Endothelial cell of umbilical vein (primary cell): ENCODE measurements around the gene CPED1. TPM values are rescaled to one million over a fixed set of nuclear protein-coding genes. Genes with fewer than 3 reads are reported as not detected.

ENCODE experiments used
- BruUV-seq: library from RNA; stranded (reverse); fragments of 400-500 nt; replicated peaks from 2 replicates; lab custom pipeline; 2021; lab: Mats Ljungman, UMichigan
- CTCF ChIA-PET: fragments of 300-600, 350-600 bp; sonication (Branson Sonifier 250); formaldehyde crosslinking; loops from one replicate; lab custom pipeline; 2021; ENCODE audit warnings: antibody characterized with exemption, inconsistent platforms; lab: Charles Lee
- POLR2A ChIA-PET: fragments of 300-600, 350-600 bp; sonication (Branson Sonifier 250); formaldehyde crosslinking; loops from one replicate; lab custom pipeline; 2021; ENCODE audit warnings: antibody characterized with exemption, inconsistent platforms; lab: Charles Lee
- DNase-seq: peaks from one replicate; pipeline ENCODE4 v3.0.0-alpha.2; 2011; ENCODE audit warnings: low read depth, low spot score
- FAIRE-seq: peaks from 2 replicates; lab custom pipeline; 2011; peaks lifted over from hg19 to GRCh38; lab: Jason Lieb, UNC
- H2AFZ ChIP-seq: 2 replicates; pipeline ENCODE4 v1.6.0; 2012; ENCODE audit warnings: low read depth, low read length, control low read depth, inconsistent platforms
- H3K27ac ChIP-seq: 2 replicates; pipeline ENCODE4 v1.5.1; 2011; ENCODE audit warnings: low read depth, mild to moderate bottlenecking, control low read depth, low read length, moderate library complexity; ENCODE audit not compliant: insufficient read depth
- H3K27me3 ChIP-seq, 2 experiments: 2 replicates each; pipeline versions ENCODE4 v1.6.0 to v1.6.1; 2011; ENCODE audit warnings: low read length in 2 of 2, mixed read lengths in 1 of 2; ENCODE audit not compliant: control insufficient read depth in 2 of 2, insufficient read depth in 2 of 2
- H3K36me3 ChIP-seq, 2 experiments: 2 replicates in 1 of 2; 3 replicates in 1 of 2; pipeline ENCODE4 v1.5.1; 2011; ENCODE audit warnings: low read length in 2 of 2, mild to moderate bottlenecking in 1 of 2, moderate library complexity in 1 of 2; ENCODE audit not compliant: control insufficient read depth in 2 of 2, insufficient read depth in 2 of 2; ENCODE audit errors: extremely low read depth in 1 of 2
- H3K4me1 ChIP-seq: 3 replicates; pipeline ENCODE4 v1.5.1; 2011; ENCODE audit warnings: mild to moderate bottlenecking, low read length; ENCODE audit not compliant: control insufficient read depth, insufficient read depth; ENCODE audit errors: extremely low read depth
- H3K4me2 ChIP-seq: 2 replicates; pipeline ENCODE4 v1.6.1; 2011; ENCODE audit warnings: low read length, control low read depth, mixed read lengths; ENCODE audit not compliant: insufficient read depth
- H3K4me3 ChIP-seq, 3 experiments: fragments of 200-600 bp in 1 of 3; sonication (generic), shearing (Covaris generic) in 1 of 3; replicated peaks in 1 of 3; 2 replicates each; pipeline ENCODE4 v1.5.1; 2011 to 2016; ENCODE audit warnings: control low read depth in 3 of 3, low read length in 3 of 3, mild to moderate bottlenecking in 2 of 3, inconsistent platforms in 1 of 3, low read depth in 1 of 3, moderate library complexity in 1 of 3; ENCODE audit not compliant: insufficient read depth in 1 of 3
- H3K79me2 ChIP-seq: 2 replicates; pipeline ENCODE4 v1.6.0; 2012; ENCODE audit warnings: low read length, inconsistent platforms; ENCODE audit not compliant: control insufficient read depth, insufficient read depth
- H3K9ac ChIP-seq: replicated peaks from 2 replicates; pipeline ENCODE3; 2011; ENCODE audit warnings: low read length, control low read depth; ENCODE audit not compliant: insufficient read depth; ENCODE audit errors: extremely low read depth
- H3K9me1 ChIP-seq: replicated peaks from 3 replicates; pipeline ENCODE4 v1.6.0; 2011; ENCODE audit warnings: mild to moderate bottlenecking, low read length; ENCODE audit not compliant: control insufficient read depth, insufficient read depth; ENCODE audit errors: extremely low read depth
- H3K9me3 ChIP-seq: replicated peaks from 2 replicates; pipeline ENCODE4 v1.5.1; 2012; ENCODE audit warnings: low read length, inconsistent platforms; ENCODE audit not compliant: control insufficient read depth, insufficient read depth
- H4K20me1 ChIP-seq: replicated peaks from 2 replicates; pipeline ENCODE3; 2011; ENCODE audit warnings: mild to moderate bottlenecking, low read length; ENCODE audit not compliant: control insufficient read depth, insufficient read depth; ENCODE audit errors: extremely low read depth
- EZH2 ChIP-seq: IDR thresholded peaks from 2 replicates; pipeline ENCODE4 v1.6.1; 2012; ENCODE audit warnings: borderline replicate concordance, low read depth, mild to moderate bottlenecking, moderate library complexity, low read length, inconsistent platforms; ENCODE audit not compliant: severe bottlenecking
- FOS ChIP-seq: IDR thresholded peaks from 2 replicates; pipeline ENCODE4 v1.6.1; 2011; ENCODE audit warnings: mild to moderate bottlenecking, low read length, moderate library complexity, borderline replicate concordance; ENCODE audit not compliant: insufficient read depth
- GATA2 ChIP-seq: IDR thresholded peaks from 2 replicates; pipeline ENCODE4 v1.7.0; 2011; ENCODE audit warnings: low read depth, mild to moderate bottlenecking, moderate library complexity, mixed read lengths, low read length; ENCODE audit not compliant: insufficient read length, insufficient read depth
- JUN ChIP-seq: IDR thresholded peaks from 2 replicates; pipeline ENCODE4 v1.6.1; 2011; ENCODE audit warnings: borderline replicate concordance, low read depth; ENCODE audit not compliant: insufficient read length, insufficient read depth
- MYC ChIP-seq: IDR thresholded peaks from one replicate; pipeline ENCODE4 v1.6.1; 2011; ENCODE audit warnings: mild to moderate bottlenecking, low read depth, low read length
- POLR2A ChIP-seq: IDR thresholded peaks from 2 replicates; pipeline ENCODE4 v1.6.1; 2012; ENCODE audit warnings: low read depth, mild to moderate bottlenecking, control low read depth, low read length
- POLR2AphosphoS5 ChIP-seq: IDR thresholded peaks from 2 replicates; pipeline ENCODE4 v1.6.1; 2012; ENCODE audit warnings: low read depth, mild to moderate bottlenecking, control low read depth, low read length, moderate library complexity; ENCODE audit not compliant: insufficient read depth
- dilution Hi-C: fragments of 300-500 bp; cut with MboI; formaldehyde crosslinking; loops from one replicate; pipeline ENCODE4 v1.15.0; 2019; ENCODE audit warnings: low sequenced_read_pairs; ENCODE audit not compliant: extremely low pct_ligation_motif_present
- intact Hi-C: fragments of 100-400 bp; cut with micrococcal nuclease; formaldehyde crosslinking; loops from one replicate; pipeline ENCODE4 v1.10.0; 2022
- polyA plus RNA-seq, 4 experiments: library from polyadenylated mRNA; depleted of rRNA in 3 of 4; stranded (reverse) in 3 of 4; unstranded in 1 of 4; fragments of >200 nt; gene quantifications; 2 replicates each; pipeline versions ENCODE4 v1.2.1 to v1.2.3, GENCODE V29; 2011 to 2012; ENCODE audit warnings: missing spikeins in 1 of 4
- total RNA-seq: library from RNA; stranded (reverse); gene quantifications from 2 replicates; pipeline ENCODE4 v1.2.3, GENCODE V29; 2021
- TF ChIP-seq, protein P1 (sequence below), 2 donors: IDR thresholded peaks; 1 replicate in 1 of 2; 2 replicates in 1 of 2; pipeline ENCODE4 v1.5.1; 2011; ENCODE audit warnings: low read length in 2 of 2, mild to moderate bottlenecking in 2 of 2, moderate library complexity in 2 of 2, control low read depth in 1 of 2, inconsistent platforms in 1 of 2, low read depth in 1 of 2; ENCODE audit not compliant: insufficient read depth in 1 of 2; ENCODE audit errors: extremely low read depth in 1 of 2
- TF ChIP-seq, protein P2 (sequence below): IDR thresholded peaks from 2 replicates; pipeline ENCODE4 v1.6.1; 2011; ENCODE audit not compliant: insufficient read depth, insufficient read length

The CPED1 gene
- total and polyA plus RNA-seq, 2 donors (not counting 3 experiments of a cell fraction or from before 2014, with no cell fraction given): 0.22 to 3.0 TPM

DNA sequence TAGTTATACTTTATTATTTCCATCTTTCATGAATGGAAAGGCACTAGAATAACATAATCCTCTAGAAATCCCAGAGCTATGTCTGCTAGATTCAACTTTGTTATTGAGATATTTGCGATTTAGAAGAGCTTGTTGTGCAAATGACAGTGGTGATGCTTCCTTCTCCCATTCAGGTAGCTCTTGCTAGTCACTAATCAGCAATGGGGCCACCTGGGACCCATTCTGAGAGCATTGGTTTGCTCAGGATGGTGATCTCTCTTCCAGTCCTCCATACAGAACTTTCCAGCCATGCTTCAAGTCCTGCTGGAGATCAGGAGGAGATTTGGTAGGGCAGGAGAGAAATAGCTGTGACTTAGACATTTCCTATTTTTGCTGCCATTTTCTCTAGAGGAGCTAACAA, 274.5 kb downstream of the CPED1 start:
- Histone ChIP-seq H3K36me3 (no peaks in the 10 kb centered on the region), H3K9ac (no peak overlapping the region), H3K9me3 (no peaks in the 10 kb centered on the region), H3K79me2 (no peaks in the 10 kb centered on the region), H3K4me1 (no peaks in the 10 kb centered on the region), H3K4me3 (no peak overlapping the region), H2AFZ (no peak overlapping the region), H4K20me1 (no peaks in the 10 kb centered on the region), H3K27me3 (no peaks in the 10 kb centered on the region), H3K27ac (no peak overlapping the region), H3K4me2 (no peak overlapping the region), H3K9me1 (no peaks in the 10 kb centered on the region)
- ChIA-PET POLR2A (no interaction called here), CTCF (no interaction called here)
- dilution Hi-C loops: no loop called here
- TF ChIP-seq MYC: no peak
- TF ChIP-seq JUN: no peak
- no peak for TF ChIP-seq POLR2AphosphoS5
- no peak for TF ChIP-seq GATA2
- TF ChIP-seq, protein P1, sequence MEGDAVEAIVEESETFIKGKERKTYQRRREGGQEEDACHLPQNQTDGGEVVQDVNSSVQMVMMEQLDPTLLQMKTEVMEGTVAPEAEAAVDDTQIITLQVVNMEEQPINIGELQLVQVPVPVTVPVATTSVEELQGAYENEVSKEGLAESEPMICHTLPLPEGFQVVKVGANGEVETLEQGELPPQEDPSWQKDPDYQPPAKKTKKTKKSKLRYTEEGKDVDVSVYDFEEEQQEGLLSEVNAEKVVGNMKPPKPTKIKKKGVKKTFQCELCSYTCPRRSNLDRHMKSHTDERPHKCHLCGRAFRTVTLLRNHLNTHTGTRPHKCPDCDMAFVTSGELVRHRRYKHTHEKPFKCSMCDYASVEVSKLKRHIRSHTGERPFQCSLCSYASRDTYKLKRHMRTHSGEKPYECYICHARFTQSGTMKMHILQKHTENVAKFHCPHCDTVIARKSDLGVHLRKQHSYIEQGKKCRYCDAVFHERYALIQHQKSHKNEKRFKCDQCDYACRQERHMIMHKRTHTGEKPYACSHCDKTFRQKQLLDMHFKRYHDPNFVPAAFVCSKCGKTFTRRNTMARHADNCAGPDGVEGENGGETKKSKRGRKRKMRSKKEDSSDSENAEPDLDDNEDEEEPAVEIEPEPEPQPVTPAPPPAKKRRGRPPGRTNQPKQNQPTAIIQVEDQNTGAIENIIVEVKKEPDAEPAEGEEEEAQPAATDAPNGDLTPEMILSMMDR (IDR thresholded peaks at IDR 0.05; ENCODE audit: extremely low read depth in 1 of 2, insufficient read depth in 1 of 2, low read depth in 1 of 2, low read length in 2 of 2): no peak
- TF ChIP-seq POLR2A: no peak
- no peak for TF ChIP-seq FOS
- TF ChIP-seq EZH2: no peak
- TF ChIP-seq, protein P2, sequence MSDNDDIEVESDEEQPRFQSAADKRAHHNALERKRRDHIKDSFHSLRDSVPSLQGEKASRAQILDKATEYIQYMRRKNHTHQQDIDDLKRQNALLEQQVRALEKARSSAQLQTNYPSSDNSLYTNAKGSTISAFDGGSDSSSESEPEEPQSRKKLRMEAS: no peak
- BruUV-seq: no TSS peak
- DNase-seq: no peak
- no peak for FAIRE-seq
- intact Hi-C loops: no loop called here
